A673 (cell line): ENCODE results near the gene DFFB.

Experiments used
- EZH2 ChIP-seq: fragments of 200-600 bp; sonication (generic); IDR thresholded peaks from 2 replicates; pipeline ENCODE4 v1.6.1; 2017; ENCODE audit warnings: borderline replicate concordance, low read depth, mild to moderate bottlenecking, mixed read lengths, antibody characterized with exemption, low read length; ENCODE audit not compliant: poor library complexity, severe bottlenecking
- TF ChIP-seq, protein P1 (sequence below): fragments of 300-800, 200-600 bp; sonication (generic); conservative IDR thresholded peaks from 2 replicates; pipeline ENCODE4 v1.5.1; 2017; ENCODE audit warnings: low read depth, mild to moderate bottlenecking, antibody characterized with exemption, low read length, moderate library complexity, mixed read lengths

GRCh38 chr1:3911981-3912808 is 54.9 kb downstream of the DFFB start:
- TF ChIP-seq, protein P1, sequence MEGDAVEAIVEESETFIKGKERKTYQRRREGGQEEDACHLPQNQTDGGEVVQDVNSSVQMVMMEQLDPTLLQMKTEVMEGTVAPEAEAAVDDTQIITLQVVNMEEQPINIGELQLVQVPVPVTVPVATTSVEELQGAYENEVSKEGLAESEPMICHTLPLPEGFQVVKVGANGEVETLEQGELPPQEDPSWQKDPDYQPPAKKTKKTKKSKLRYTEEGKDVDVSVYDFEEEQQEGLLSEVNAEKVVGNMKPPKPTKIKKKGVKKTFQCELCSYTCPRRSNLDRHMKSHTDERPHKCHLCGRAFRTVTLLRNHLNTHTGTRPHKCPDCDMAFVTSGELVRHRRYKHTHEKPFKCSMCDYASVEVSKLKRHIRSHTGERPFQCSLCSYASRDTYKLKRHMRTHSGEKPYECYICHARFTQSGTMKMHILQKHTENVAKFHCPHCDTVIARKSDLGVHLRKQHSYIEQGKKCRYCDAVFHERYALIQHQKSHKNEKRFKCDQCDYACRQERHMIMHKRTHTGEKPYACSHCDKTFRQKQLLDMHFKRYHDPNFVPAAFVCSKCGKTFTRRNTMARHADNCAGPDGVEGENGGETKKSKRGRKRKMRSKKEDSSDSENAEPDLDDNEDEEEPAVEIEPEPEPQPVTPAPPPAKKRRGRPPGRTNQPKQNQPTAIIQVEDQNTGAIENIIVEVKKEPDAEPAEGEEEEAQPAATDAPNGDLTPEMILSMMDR: no peak
- TF ChIP-seq EZH2: no peak
